Panc1 (cell line): ENCODE data around the gene CD244.

ENCODE experiments used
- POLR2AphosphoS5 ChIP-seq: IDR thresholded peaks from 2 replicates; pipeline ENCODE4 v1.6.1; 2012; ENCODE audit warnings: mild to moderate bottlenecking, low read depth, low read length, moderate library complexity
- TF ChIP-seq, protein P1 (sequence below): fragments of 450-650 bp; IDR thresholded peaks from 2 replicates; pipeline ENCODE4 v1.5.1; 2017; ENCODE audit warnings: mild to moderate bottlenecking
- TF ChIP-seq, protein P2 (sequence below), 2 experiments: IDR thresholded peaks; 2 replicates each; pipeline ENCODE4 v1.6.1; 2011 to 2012; ENCODE audit warnings: low read depth in 2 of 2, control low read depth in 1 of 2, low read length in 1 of 2, mild to moderate bottlenecking in 1 of 2, moderate library complexity in 1 of 2; ENCODE audit not compliant: insufficient read depth in 1 of 2

- TF ChIP-seq, protein P1, sequence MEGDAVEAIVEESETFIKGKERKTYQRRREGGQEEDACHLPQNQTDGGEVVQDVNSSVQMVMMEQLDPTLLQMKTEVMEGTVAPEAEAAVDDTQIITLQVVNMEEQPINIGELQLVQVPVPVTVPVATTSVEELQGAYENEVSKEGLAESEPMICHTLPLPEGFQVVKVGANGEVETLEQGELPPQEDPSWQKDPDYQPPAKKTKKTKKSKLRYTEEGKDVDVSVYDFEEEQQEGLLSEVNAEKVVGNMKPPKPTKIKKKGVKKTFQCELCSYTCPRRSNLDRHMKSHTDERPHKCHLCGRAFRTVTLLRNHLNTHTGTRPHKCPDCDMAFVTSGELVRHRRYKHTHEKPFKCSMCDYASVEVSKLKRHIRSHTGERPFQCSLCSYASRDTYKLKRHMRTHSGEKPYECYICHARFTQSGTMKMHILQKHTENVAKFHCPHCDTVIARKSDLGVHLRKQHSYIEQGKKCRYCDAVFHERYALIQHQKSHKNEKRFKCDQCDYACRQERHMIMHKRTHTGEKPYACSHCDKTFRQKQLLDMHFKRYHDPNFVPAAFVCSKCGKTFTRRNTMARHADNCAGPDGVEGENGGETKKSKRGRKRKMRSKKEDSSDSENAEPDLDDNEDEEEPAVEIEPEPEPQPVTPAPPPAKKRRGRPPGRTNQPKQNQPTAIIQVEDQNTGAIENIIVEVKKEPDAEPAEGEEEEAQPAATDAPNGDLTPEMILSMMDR = no peak
- no peak for TF ChIP-seq POLR2AphosphoS5
- TF ChIP-seq, protein P2, sequence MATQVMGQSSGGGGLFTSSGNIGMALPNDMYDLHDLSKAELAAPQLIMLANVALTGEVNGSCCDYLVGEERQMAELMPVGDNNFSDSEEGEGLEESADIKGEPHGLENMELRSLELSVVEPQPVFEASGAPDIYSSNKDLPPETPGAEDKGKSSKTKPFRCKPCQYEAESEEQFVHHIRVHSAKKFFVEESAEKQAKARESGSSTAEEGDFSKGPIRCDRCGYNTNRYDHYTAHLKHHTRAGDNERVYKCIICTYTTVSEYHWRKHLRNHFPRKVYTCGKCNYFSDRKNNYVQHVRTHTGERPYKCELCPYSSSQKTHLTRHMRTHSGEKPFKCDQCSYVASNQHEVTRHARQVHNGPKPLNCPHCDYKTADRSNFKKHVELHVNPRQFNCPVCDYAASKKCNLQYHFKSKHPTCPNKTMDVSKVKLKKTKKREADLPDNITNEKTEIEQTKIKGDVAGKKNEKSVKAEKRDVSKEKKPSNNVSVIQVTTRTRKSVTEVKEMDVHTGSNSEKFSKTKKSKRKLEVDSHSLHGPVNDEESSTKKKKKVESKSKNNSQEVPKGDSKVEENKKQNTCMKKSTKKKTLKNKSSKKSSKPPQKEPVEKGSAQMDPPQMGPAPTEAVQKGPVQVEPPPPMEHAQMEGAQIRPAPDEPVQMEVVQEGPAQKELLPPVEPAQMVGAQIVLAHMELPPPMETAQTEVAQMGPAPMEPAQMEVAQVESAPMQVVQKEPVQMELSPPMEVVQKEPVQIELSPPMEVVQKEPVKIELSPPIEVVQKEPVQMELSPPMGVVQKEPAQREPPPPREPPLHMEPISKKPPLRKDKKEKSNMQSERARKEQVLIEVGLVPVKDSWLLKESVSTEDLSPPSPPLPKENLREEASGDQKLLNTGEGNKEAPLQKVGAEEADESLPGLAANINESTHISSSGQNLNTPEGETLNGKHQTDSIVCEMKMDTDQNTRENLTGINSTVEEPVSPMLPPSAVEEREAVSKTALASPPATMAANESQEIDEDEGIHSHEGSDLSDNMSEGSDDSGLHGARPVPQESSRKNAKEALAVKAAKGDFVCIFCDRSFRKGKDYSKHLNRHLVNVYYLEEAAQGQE (IDR thresholded peaks at IDR 0.05; ENCODE audit: insufficient read depth in 1 of 2, low read depth in 2 of 2, low read length in 1 of 2) = no peak
Measured at GRCh38 chr1:160844447-160845232, 18.0 kb downstream of the CD244 start.
